Activated effector memory CD4-positive, alpha-beta T cell treated with anti-CD3 and anti-CD28 coated beads, Interleukin-2, amount 50 U/mL, for 16 hours (primary cell): Measurements from ENCODE around the gene SUN5.
"Not testable (repeated sequence)": the region's sequence is repeated elsewhere in the genome, so short reads cannot be mapped to it uniquely, and the experiment has no call there.

Experiments
- DNase-seq: peaks from one replicate; pipeline ENCODE4 v3.0.0-alpha.2; 2020

Gene SUN5

DNA sequence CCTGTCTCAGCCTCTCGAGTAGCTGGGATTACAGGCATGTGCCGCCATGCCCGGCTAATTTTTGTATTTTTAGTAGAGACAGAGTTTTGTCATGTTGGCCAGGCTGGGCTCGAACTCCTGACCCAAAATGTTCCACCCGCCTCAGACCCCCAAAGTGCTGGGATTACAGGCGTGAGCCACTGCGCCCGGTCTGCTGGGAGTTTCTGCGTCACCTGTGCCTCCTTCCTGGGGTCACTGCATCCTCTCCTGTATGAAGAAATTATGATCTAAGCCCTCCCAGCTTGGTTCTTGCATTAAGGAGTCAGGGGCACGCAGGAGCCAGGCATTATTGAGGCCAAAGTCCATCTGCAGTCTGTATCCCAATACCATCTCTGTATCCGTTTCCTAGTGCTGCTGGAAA, 41.6 kb downstream of the SUN5 start:
- not testable (repeated sequence) for DNase-seq

DNA sequence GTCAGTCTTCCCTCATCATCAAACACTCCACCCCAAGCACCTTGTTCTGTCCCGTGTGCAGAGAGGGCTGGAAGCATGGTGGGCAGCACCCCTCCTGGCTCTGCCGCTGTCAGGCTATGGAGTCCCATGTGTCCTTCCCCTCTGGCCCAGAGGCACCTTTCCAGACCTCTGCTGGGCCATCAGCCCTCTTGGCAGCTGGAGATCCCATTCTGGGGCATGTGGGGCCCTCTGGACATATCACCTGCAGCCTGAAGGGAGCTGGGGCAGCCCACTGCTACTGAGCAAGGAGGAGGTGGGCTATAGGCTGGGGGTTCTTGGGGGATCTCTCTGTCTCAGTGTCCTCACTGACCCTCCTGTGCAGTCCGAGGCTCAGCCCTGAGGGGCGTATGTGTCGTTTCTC, 42.2 kb downstream of the SUN5 start:
- DNase-seq: no peak

DNA sequence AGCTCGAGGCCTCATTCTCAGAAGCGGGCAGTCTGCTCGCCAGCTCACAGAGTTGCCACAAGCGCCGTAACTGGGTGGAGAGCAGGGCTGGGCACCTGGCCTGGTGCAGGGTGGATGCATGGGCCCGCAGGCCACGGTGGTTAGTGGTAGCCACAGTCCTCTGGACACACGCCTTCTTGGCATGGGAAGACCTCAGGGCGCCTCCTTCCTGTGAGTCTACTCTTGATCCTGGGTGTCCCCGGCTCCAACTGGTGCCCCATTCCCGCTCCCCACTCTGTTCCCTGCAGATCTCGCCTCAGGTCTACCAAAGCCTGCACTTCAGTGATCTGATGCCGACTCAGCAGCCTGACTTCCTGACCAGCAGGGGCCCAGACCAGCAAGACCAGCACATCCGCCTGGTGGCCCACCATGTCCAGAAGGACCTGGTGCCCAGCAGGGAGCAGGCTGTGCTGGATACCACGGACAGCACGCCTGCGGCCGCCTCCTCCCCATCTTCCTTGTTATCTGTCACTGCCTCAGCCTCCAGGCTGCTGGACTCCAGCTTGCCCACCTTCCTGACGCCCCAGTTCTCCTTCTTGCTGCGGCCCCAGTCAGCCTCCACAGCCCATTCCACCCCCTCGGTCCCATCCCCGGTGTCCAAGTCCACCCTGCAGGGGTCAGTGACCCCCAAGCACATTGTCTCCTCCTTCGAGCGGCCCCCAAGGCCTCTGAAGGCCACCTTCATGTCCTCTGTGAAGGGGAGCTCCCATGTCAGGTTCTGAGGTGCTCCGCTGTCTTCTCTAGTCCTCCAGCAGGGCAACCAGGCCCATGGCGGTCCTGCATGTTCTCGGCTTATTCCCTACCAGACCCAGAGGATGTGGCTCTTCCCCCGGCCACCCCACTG, 43.1 kb downstream of the SUN5 start:
- no peak for DNase-seq

DNA sequence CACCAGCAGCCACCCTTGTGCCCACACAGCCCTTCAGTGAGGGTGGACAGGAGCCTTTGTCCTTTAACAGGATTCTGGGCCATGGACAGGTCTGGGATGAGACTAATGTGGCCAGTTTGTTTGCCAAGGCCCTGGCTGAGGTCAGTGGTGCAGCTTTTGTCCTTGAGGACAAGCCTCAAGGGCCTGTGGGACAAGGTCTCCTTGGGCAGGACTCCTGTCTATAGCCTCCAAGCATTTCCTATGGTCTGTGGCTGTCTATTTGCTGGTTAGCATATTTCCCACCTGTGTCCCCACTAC, 44.1 kb downstream of the SUN5 start:
- DNase-seq: no peak

DNA sequence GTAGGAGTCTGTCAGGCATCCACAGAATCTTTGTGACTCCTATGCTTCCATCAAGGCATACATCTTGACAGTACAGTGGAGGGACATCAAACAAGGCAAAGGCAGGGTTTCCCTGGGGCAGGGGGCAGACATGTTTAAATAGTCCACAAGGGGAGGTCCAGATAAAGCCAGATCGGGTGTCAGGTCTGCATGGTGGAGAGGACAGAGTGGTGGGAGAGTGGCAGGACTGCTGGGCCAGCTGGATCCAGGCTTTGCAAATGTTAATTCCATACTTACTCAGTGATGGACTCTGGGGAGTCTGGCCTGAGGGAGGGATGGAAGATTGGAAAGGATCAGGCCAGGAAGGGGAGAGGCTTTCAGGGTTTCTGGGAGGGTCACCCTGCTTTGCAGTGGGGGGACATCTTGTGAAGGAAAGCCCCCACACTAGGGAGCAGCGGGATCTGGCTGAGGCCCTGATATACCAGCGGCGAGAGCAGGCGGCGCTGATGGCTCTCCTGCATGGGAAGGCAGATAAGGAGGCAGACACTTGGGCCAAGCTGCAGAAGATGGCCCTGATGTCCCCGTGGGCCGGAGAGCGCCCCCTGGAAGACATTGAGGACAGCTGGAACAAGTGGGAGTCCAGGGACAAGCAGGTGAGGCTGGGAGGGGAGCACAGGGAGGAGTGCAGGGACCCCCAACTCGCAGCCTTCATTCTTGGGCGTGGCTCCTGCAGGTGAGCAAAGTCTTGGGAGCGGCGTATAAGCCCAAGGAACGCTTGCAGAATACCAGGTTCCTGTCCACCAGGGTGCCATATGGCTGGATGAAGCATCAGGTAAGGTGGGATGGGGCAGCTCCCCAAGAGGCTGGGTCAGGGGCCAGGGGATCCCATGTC, 44.6 kb downstream of the SUN5 start:
- DNase-seq: no peak

DNA sequence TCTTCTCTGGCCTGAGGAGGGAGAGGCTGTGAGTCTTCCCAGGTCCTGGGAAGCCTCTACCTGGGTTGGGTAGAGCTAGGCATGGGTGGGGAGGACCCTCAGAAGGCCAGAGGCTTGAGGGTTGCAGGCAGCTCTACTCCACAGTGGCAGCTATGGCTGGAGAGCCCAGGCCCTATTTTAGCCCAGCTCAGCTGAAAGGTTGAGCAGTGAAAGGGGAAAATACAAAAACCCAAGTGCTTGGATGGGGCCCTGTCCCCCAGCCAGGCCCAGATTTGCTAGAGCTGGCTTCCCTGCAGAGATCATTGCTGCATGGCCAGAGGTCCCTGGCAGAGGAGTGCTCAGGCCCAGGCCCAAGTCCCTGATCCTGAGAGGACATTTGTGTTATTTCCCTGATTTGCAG, 45.7 kb downstream of the SUN5 start:
- DNase-seq: no peak

GRCh38 chr20:32957459-32957858, 46.8 kb downstream of the SUN5 start:
- no peak for DNase-seq

DNA sequence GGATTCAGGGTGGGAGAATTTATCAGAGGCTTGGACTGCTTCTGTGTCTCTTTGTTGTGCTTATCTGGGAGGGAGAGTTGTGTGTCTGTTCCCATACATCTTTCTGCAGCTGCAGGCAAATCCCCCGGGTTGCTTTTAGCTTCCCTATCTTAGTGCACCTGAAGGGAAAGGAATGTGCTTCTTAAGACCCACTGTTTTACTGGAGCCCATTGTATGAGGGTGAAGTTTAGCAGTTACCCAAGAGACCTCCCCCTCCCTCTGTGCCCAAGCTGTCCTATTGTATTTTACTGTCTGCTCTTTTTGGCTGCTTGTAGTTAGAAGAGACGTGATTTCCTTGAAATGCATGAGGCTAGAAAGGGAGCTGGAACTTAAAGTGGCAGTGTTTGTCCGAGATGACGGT, 53.7 kb downstream of the SUN5 start:
- DNase-seq: not testable (repeated sequence)

- no peak for DNase-seq
Measured at GRCh38 chr20:32946629-32947028, 57.6 kb downstream of the SUN5 start.

DNA sequence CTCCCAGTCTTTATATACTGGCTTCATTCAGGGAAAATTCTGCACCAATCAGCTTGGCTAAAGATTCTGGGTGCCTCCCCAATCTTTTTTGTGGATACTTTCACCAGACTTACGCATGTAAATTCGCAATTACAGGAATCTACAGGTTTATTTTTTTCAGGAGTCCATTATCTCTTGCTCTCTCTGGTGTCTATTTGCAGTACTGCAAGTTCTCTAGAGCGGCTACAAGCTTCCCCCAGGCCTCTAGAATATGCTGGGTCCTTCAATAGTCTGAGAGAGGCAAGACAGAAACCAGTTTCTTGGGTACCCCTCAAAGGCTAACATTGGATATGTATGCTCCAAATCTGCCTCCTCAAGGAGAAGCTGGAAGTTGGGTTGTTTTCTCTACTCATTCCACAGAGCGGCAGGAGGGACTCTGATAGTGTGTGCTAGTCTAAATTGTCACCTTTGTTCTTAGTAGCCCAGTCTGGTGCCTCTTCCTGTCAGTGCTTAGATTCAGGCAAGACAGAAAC, 58.5 kb downstream of the SUN5 start:
- DNase-seq: no peak

GRCh38 chr20:32943490-32944052, 60.7 kb downstream of the SUN5 start:
- DNase-seq: no peak

- no peak for DNase-seq
Measured at GRCh38 chr20:32941155-32941885, 62.9 kb downstream of the SUN5 start.

DNA sequence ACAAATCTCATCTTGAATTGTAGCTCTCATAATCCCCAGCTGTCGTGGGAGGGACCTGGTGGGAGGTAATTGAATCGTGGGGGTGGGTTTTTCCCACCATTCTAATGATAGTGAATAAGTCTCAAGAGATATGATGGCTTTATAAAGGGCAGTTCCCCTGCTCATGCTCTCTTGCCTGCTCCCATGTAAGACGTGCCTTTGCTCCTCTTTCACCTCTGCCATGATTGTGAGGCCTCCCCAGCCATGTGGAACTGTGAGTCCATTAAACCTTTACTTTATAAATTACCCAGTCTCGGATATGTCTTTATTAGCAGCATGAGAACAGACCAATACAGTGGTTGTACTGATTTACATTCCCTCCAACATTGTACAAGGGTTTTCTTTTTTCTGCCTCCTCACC, 69.7 kb downstream of the SUN5 start:
- DNase-seq: no peak
